Measurements from ENCODE around the gene RAB7B.

Gene RAB7B

GRCh38 chr1:205991237-205991636, 12.0 kb downstream of the RAB7B start:
- Histone ChIP-seq H3K36me3 (ENCODE audit: control insufficient read depth in 4 of 4, insufficient read depth in 4 of 4, low read length in 3 of 4) (peaks cover 0 to 46% (median 0%) of the 10 kb centered on the region in 4 experiments), H3K4me3 (ENCODE audit: control insufficient read depth in 1 of 7, extremely low read depth in 1 of 7, insufficient read depth in 4 of 7, low read depth in 2 of 7, low read length in 6 of 7) (no peak overlapping the region), H3K4me1 (ENCODE audit: control extremely low read depth in 1 of 4, control insufficient read depth in 4 of 4, insufficient read depth in 4 of 4, low read length in 3 of 4) (peaks cover 0 to 10% (median 0%) of the 10 kb centered on the region in 4 experiments), H3K27ac (ENCODE audit: insufficient read depth in 1 of 2, low read depth in 1 of 2, low read length in 2 of 2, poor library complexity in 1 of 2, severe bottlenecking in 2 of 2) (no peak overlapping the region), H3K9me3 (ENCODE audit: control extremely low read depth in 1 of 5, control insufficient read depth in 4 of 5, insufficient read depth in 2 of 5, low read depth in 1 of 5, low read length in 4 of 5) (peaks cover 0 to under 1% (median 0%) of the 10 kb centered on the region in 5 experiments), H3K27me3 (replicated peaks in 2 of 5; ENCODE audit: control insufficient read depth in 4 of 5, insufficient read depth in 5 of 5, low read length in 4 of 5) (no peaks in the 10 kb centered on the region)
- DNase-seq: no peak
- 89% methylated on average over 3 of the region's 4 CpGs for WGBS (ENCODE audit: insufficient coverage)
- ChIA-PET CTCF (interaction anchor here (1.4 to 11.4 kb wide), 3 partner anchors 7 to 124 kb away, joined by 4 to 95 read pairs (median 14); no protein-coding TSS in a partner anchor), POLR2A (no interaction called here)

GRCh38 chr1:205990226-205990625, 13.0 kb downstream of the RAB7B start:
- ChIA-PET CTCF (interaction anchor here (0.9 to 1.6 kb wide), 5 partner anchors 9 to 116 kb away, joined by 3 to 6 read pairs (median 3); no protein-coding TSS in a partner anchor), POLR2A (no interaction called here)
- H3K27me3 ChIP-seq (replicated peaks in 2 of 5; ENCODE audit: control insufficient read depth in 4 of 5, insufficient read depth in 5 of 5, low read length in 4 of 5): no peaks in the 10 kb centered on the region
- peaks cover 0 to 47% (median 0%) of the 10 kb centered on the region in 4 experiments for H3K36me3 ChIP-seq (ENCODE audit: control insufficient read depth in 4 of 4, insufficient read depth in 4 of 4, low read length in 3 of 4)
- 100% methylated on average over 2 of the region's 2 CpGs for WGBS (ENCODE audit: insufficient coverage)
- peaks cover 0 to 10% (median 0%) of the 10 kb centered on the region in 4 experiments for H3K4me1 ChIP-seq (ENCODE audit: control extremely low read depth in 1 of 4, control insufficient read depth in 4 of 4, insufficient read depth in 4 of 4, low read length in 3 of 4)
- H3K27ac ChIP-seq (ENCODE audit: insufficient read depth in 1 of 2, low read depth in 1 of 2, low read length in 2 of 2, poor library complexity in 1 of 2, severe bottlenecking in 2 of 2): no peak overlapping the region
- H3K9me3 ChIP-seq (ENCODE audit: control extremely low read depth in 1 of 5, control insufficient read depth in 4 of 5, insufficient read depth in 2 of 5, low read depth in 1 of 5, low read length in 4 of 5): no peaks in the 10 kb centered on the region
- H3K4me3 ChIP-seq (ENCODE audit: control insufficient read depth in 1 of 7, extremely low read depth in 1 of 7, insufficient read depth in 4 of 7, low read depth in 2 of 7, low read length in 6 of 7): no peak overlapping the region
- no peak for DNase-seq

- peaks cover 0 to 10% (median 0%) of the 10 kb centered on the region in 4 experiments for H3K4me1 ChIP-seq (ENCODE audit: control extremely low read depth in 1 of 4, control insufficient read depth in 4 of 4, insufficient read depth in 4 of 4, low read length in 3 of 4)
- H3K27ac ChIP-seq (ENCODE audit: insufficient read depth in 1 of 2, low read depth in 1 of 2, low read length in 2 of 2, poor library complexity in 1 of 2, severe bottlenecking in 2 of 2): no peak overlapping the region
- POLR2A ChIA-PET: no interaction called here
- peaks cover 0 to 52% (median 0%) of the 10 kb centered on the region in 4 experiments for H3K36me3 ChIP-seq (ENCODE audit: control insufficient read depth in 4 of 4, insufficient read depth in 4 of 4, low read length in 3 of 4)
- H3K9me3 ChIP-seq (ENCODE audit: control extremely low read depth in 1 of 5, control insufficient read depth in 4 of 5, insufficient read depth in 2 of 5, low read depth in 1 of 5, low read length in 4 of 5): no peaks in the 10 kb centered on the region
- DNase-seq: no peak
- CTCF ChIA-PET: interaction anchor here (0.7 to 1.6 kb wide), 6 partner anchors 10 to 125 kb away, joined by 3 to 6 read pairs (median 3); no protein-coding TSS in a partner anchor
- H3K4me3 ChIP-seq (ENCODE audit: control insufficient read depth in 1 of 7, extremely low read depth in 1 of 7, insufficient read depth in 4 of 7, low read depth in 2 of 7, low read length in 6 of 7): no peak overlapping the region
- no peaks in the 10 kb centered on the region for H3K27me3 ChIP-seq (replicated peaks in 2 of 5; ENCODE audit: control insufficient read depth in 4 of 5, insufficient read depth in 5 of 5, low read length in 4 of 5)
- 95% methylated on average over 4 of the region's 5 CpGs for WGBS (ENCODE audit: insufficient coverage)
Measured at GRCh38 chr1:205989786-205990185, 13.4 kb downstream of the RAB7B start.

DNA sequence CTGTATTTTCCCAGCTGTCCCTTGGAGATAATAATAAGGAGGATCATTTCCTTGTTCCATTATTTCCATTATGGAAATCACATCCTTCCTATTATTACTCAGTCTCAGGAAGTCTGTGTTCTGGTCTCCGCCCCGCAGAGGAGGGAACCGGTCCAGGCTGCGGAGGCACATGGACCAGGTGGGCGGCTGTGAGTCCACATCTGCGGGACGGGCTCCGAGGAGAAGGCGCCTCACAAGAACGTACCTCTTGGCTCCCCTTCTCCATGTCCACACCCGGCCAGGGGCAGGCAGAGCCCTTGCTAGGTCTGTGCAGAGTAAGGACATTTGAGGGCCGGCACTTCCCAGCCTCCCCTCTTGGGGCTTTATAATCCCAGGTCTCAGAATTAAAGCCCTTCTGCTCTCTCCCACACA, 14.6 kb downstream of the RAB7B start:
- H3K9me3 ChIP-seq (ENCODE audit: control extremely low read depth in 1 of 5, control insufficient read depth in 4 of 5, insufficient read depth in 2 of 5, low read depth in 1 of 5, low read length in 4 of 5): no peaks in the 10 kb centered on the region
- no peak overlapping the region for H3K4me3 ChIP-seq (ENCODE audit: control insufficient read depth in 1 of 7, extremely low read depth in 1 of 7, insufficient read depth in 4 of 7, low read depth in 2 of 7, low read length in 6 of 7)
- no peak for DNase-seq
- H3K36me3 ChIP-seq (ENCODE audit: control insufficient read depth in 4 of 4, insufficient read depth in 4 of 4, low read length in 3 of 4): peaks cover 0 to 50% (median 0%) of the 10 kb centered on the region in 4 experiments
- no peak overlapping the region for H3K27ac ChIP-seq (ENCODE audit: insufficient read depth in 1 of 2, low read depth in 1 of 2, low read length in 2 of 2, poor library complexity in 1 of 2, severe bottlenecking in 2 of 2)
- POLR2A ChIA-PET: no interaction called here
- no peaks in the 10 kb centered on the region for H3K27me3 ChIP-seq (replicated peaks in 2 of 5; ENCODE audit: control insufficient read depth in 4 of 5, insufficient read depth in 5 of 5, low read length in 4 of 5)
- 95% methylated on average over 7 of the region's 12 CpGs for WGBS (ENCODE audit: insufficient coverage)
- CTCF ChIA-PET: interaction anchor here (3.7 kb wide), 1 partner anchor 12 kb away, joined by 20 read pairs; no protein-coding TSS in a partner anchor
- H3K4me1 ChIP-seq (ENCODE audit: control extremely low read depth in 1 of 4, control insufficient read depth in 4 of 4, insufficient read depth in 4 of 4, low read length in 3 of 4): peaks cover 0 to 13% (median 6%) of the 10 kb centered on the region in 4 experiments

DNA sequence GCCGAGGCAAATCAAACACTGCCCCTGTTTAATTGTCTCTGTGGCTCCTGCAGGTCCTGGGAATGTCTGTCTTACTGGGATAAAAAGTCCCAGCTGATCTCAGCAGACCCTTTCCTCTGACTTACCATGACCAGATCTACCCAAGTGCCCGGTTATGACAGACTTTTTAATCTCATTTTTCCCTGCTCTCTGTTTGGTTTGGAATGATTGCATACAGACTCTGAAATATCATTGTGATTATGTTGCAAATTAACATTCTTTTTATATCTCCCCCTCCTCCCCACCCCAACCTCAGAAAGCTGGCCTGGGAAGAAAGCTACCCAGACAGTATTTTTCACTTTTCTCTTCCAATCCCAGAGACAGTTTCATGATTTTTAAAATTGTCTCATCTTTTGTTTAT, 16.3 kb downstream of the RAB7B start:
- Histone ChIP-seq H3K9me3 (ENCODE audit: control extremely low read depth in 1 of 5, control insufficient read depth in 4 of 5, insufficient read depth in 2 of 5, low read depth in 1 of 5, low read length in 4 of 5) (no peaks in the 10 kb centered on the region), H3K27me3 (replicated peaks in 2 of 5; ENCODE audit: control insufficient read depth in 4 of 5, insufficient read depth in 5 of 5, low read length in 4 of 5) (no peaks in the 10 kb centered on the region), H3K27ac (ENCODE audit: insufficient read depth in 1 of 2, low read depth in 1 of 2, low read length in 2 of 2, poor library complexity in 1 of 2, severe bottlenecking in 2 of 2) (no peak overlapping the region), H3K4me3 (ENCODE audit: control insufficient read depth in 1 of 7, extremely low read depth in 1 of 7, insufficient read depth in 4 of 7, low read depth in 2 of 7, low read length in 6 of 7) (no peak overlapping the region), H3K36me3 (ENCODE audit: control insufficient read depth in 4 of 4, insufficient read depth in 4 of 4, low read length in 3 of 4) (peaks cover 0 to 48% (median 0%) of the 10 kb centered on the region in 4 experiments), H3K4me1 (ENCODE audit: control extremely low read depth in 1 of 4, control insufficient read depth in 4 of 4, insufficient read depth in 4 of 4, low read length in 3 of 4) (peaks cover 0 to 13% (median 6%) of the 10 kb centered on the region in 4 experiments)
- WGBS (ENCODE audit: insufficient coverage): no CpG with 5 or more reads among the region's 2 CpGs
- ChIA-PET CTCF (interaction anchor here (0.7 to 12.2 kb wide), 8 partner anchors 9 to 195 kb away, joined by 3 to 173 read pairs (median 34); partner anchors contain the start of gene CTSE), POLR2A (no interaction called here)
- DNase-seq: no peak

GRCh38 chr1:205986292-205986691, 16.9 kb downstream of the RAB7B start:
- Histone ChIP-seq H3K9me3 (ENCODE audit: control extremely low read depth in 1 of 5, control insufficient read depth in 4 of 5, insufficient read depth in 2 of 5, low read depth in 1 of 5, low read length in 4 of 5) (no peaks in the 10 kb centered on the region), H3K36me3 (ENCODE audit: control insufficient read depth in 4 of 4, insufficient read depth in 4 of 4, low read length in 3 of 4) (peaks cover 0 to 45% (median 0%) of the 10 kb centered on the region in 4 experiments), H3K27ac (ENCODE audit: insufficient read depth in 1 of 2, low read depth in 1 of 2, low read length in 2 of 2, poor library complexity in 1 of 2, severe bottlenecking in 2 of 2) (no peak overlapping the region), H3K4me1 (ENCODE audit: control extremely low read depth in 1 of 4, control insufficient read depth in 4 of 4, insufficient read depth in 4 of 4, low read length in 3 of 4) (peaks cover 0 to 11% (median 6%) of the 10 kb centered on the region in 4 experiments), H3K4me3 (ENCODE audit: control insufficient read depth in 1 of 7, extremely low read depth in 1 of 7, insufficient read depth in 4 of 7, low read depth in 2 of 7, low read length in 6 of 7) (no peak overlapping the region), H3K27me3 (replicated peaks in 2 of 5; ENCODE audit: control insufficient read depth in 4 of 5, insufficient read depth in 5 of 5, low read length in 4 of 5) (no peaks in the 10 kb centered on the region)
- WGBS (ENCODE audit: insufficient coverage): 100% methylated on average over 1 of the region's 3 CpGs
- DNase-seq: no peak
- ChIA-PET CTCF (interaction anchor here (0.8 to 12.2 kb wide), 11 partner anchors 9 to 194 kb away, joined by 3 to 247 read pairs (median 20); partner anchors contain the start of gene CTSE), POLR2A (no interaction called here)

DNA sequence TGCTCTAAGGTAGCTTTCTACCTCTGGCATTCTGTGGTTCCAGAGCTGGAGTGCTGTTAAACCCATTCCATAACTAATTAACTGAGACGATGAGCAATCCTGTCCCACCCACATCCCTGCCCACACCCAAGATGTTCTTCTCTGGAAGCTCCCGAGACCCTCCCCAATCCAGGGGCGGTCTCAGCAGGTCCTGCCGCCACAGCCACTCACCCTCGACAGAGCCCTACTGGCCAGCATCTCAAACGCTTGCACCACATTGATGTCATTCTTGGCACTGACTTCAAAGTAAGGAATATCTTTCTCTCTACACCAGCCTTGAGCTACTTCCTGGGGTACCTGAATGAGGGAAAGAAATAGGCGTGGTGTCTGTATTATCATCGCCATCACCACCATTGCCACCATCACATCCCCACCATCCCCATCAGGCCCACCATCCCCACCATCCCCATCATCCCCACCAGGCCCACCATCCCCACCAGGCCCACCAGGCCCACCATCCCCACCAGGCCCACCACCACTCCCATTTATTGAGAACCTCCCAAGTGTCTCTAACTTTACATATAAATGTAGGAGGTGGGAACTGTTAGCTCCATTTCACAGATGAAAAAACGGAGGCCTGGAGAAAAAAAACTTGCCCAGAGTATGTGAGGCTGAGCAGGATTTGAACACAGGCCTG, 17.7 kb downstream of the RAB7B start:
- Histone ChIP-seq H3K4me1 (ENCODE audit: control extremely low read depth in 1 of 4, control insufficient read depth in 4 of 4, insufficient read depth in 4 of 4, low read length in 3 of 4) (peaks cover 0 to 9% (median 5%) of the 10 kb centered on the region in 4 experiments), H3K4me3 (ENCODE audit: control insufficient read depth in 1 of 7, extremely low read depth in 1 of 7, insufficient read depth in 4 of 7, low read depth in 2 of 7, low read length in 6 of 7) (no peak overlapping the region), H3K27ac (ENCODE audit: insufficient read depth in 1 of 2, low read depth in 1 of 2, low read length in 2 of 2, poor library complexity in 1 of 2, severe bottlenecking in 2 of 2) (no peak overlapping the region), H3K27me3 (replicated peaks in 2 of 5; ENCODE audit: control insufficient read depth in 4 of 5, insufficient read depth in 5 of 5, low read length in 4 of 5) (no peaks in the 10 kb centered on the region), H3K36me3 (ENCODE audit: control insufficient read depth in 4 of 4, insufficient read depth in 4 of 4, low read length in 3 of 4) (peaks cover 0 to 40% (median 0%) of the 10 kb centered on the region in 4 experiments), H3K9me3 (ENCODE audit: control extremely low read depth in 1 of 5, control insufficient read depth in 4 of 5, insufficient read depth in 2 of 5, low read depth in 1 of 5, low read length in 4 of 5) (no peaks in the 10 kb centered on the region)
- ChIA-PET POLR2A (no interaction called here), CTCF (interaction anchor here (1.1 to 12.2 kb wide), 12 partner anchors 9 to 193 kb away, joined by 3 to 247 read pairs (median 13); partner anchors contain the start of gene CTSE)
- DNase-seq: no peak
- 100% methylated on average over 7 of the region's 9 CpGs for WGBS (ENCODE audit: insufficient coverage)

All from common myeloid progenitor, CD34-positive (primary cell).